SK-N-MC (cell line): ENCODE measurements around the gene UBR7.

Experiments
- EZH2 ChIP-seq: fragments of 200-600 bp; sonication (generic); IDR thresholded peaks from one replicate; pipeline ENCODE4 v1.6.1; 2017; ENCODE audit warnings: antibody characterized with exemption
- FOXP2 ChIP-seq: optimal IDR thresholded peaks from 2 replicates; pipeline ENCODE3; 2011; ENCODE audit warnings: mild to moderate bottlenecking, moderate library complexity; ENCODE audit not compliant: insufficient read depth; ENCODE audit errors: extremely low read length, control extremely low read depth
- POLR2AphosphoS5 ChIP-seq: IDR thresholded peaks from 2 replicates; pipeline ENCODE4 v1.6.1; 2012; ENCODE audit warnings: mild to moderate bottlenecking, low read depth, low read length, borderline replicate concordance

- TF ChIP-seq POLR2AphosphoS5, result no peak
- TF ChIP-seq EZH2, result no peak
- no peak for TF ChIP-seq FOXP2
Measured at GRCh38 chr14:93269341-93270068, 62.4 kb downstream of the UBR7 start.
